ENCODE data around the gene ABCB9. TPM values are rescaled to one million over a fixed set of nuclear protein-coding genes. Genes with fewer than 3 reads are reported as not detected.

Gene ABCB9
- polyA plus RNA-seq, 1 donor from 2014 or later, result 19.7 TPM

GRCh38 chr12:122920687-122921086 lies 45.6 kb downstream of the ABCB9 start:
- Histone ChIP-seq H3F3A (ENCODE audit: insufficient read depth, low read length, poor library complexity, severe bottlenecking) (no peaks in the 10 kb centered on the region), H2AFZ (ENCODE audit: low read depth, low read length) (no peak overlapping the region), H3K9ac (ENCODE audit: low read length) (no peak overlapping the region), H3K9me2 (ENCODE audit: insufficient read depth, low read length) (no peaks in the 10 kb centered on the region), H3K36me3 (ENCODE audit: insufficient read depth, low read length) (no peaks in the 10 kb centered on the region), H3K27me3 (ENCODE audit: insufficient read depth, low read depth, low read length) (no peaks in the 10 kb centered on the region), H3K4me2 (ENCODE audit: low read length) (no peak overlapping the region), H3K9me3 (ENCODE audit: low read length) (no peaks in the 10 kb centered on the region), H3K79me2 (replicated peaks; ENCODE audit: insufficient read depth, low read length) (no peaks in the 10 kb centered on the region), H3K4me3 (ENCODE audit: low read length) (no peak overlapping the region), H4K20me1 (ENCODE audit: insufficient read depth) (no peaks in the 10 kb centered on the region), H3K27ac (ENCODE audit: low read length) (no peak overlapping the region)
- TF ChIP-seq REST (IDR thresholded peaks at IDR 0.05; ENCODE audit: borderline replicate concordance), result no peak
- TF ChIP-seq, protein P1, sequence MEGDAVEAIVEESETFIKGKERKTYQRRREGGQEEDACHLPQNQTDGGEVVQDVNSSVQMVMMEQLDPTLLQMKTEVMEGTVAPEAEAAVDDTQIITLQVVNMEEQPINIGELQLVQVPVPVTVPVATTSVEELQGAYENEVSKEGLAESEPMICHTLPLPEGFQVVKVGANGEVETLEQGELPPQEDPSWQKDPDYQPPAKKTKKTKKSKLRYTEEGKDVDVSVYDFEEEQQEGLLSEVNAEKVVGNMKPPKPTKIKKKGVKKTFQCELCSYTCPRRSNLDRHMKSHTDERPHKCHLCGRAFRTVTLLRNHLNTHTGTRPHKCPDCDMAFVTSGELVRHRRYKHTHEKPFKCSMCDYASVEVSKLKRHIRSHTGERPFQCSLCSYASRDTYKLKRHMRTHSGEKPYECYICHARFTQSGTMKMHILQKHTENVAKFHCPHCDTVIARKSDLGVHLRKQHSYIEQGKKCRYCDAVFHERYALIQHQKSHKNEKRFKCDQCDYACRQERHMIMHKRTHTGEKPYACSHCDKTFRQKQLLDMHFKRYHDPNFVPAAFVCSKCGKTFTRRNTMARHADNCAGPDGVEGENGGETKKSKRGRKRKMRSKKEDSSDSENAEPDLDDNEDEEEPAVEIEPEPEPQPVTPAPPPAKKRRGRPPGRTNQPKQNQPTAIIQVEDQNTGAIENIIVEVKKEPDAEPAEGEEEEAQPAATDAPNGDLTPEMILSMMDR (IDR thresholded peaks at IDR 0.05; ENCODE audit: poor library complexity, severe bottlenecking), result no peak
- TF ChIP-seq EZH2 (IDR thresholded peaks at IDR 0.05; ENCODE audit: borderline replicate concordance, insufficient read depth, low read length, poor library complexity, severe bottlenecking), result no peak
- no peak for TF ChIP-seq POLR2AphosphoS5 (IDR thresholded peaks at IDR 0.05)
- no peak for TF ChIP-seq TAF1 (IDR thresholded peaks at IDR 0.05; ENCODE audit: low read depth)
- no peak for TF ChIP-seq SMC3 (conservative IDR thresholded peaks at IDR 0.05; ENCODE audit: poor library complexity)
- TF ChIP-seq RAD21 (conservative IDR thresholded peaks at IDR 0.05), result no peak
- no peak for TF ChIP-seq MXI1 (conservative IDR thresholded peaks at IDR 0.05; ENCODE audit: poor library complexity, severe bottlenecking)
- no peak for TF ChIP-seq EP300 (conservative IDR thresholded peaks at IDR 0.05; ENCODE audit: poor library complexity, severe bottlenecking)

DNA sequence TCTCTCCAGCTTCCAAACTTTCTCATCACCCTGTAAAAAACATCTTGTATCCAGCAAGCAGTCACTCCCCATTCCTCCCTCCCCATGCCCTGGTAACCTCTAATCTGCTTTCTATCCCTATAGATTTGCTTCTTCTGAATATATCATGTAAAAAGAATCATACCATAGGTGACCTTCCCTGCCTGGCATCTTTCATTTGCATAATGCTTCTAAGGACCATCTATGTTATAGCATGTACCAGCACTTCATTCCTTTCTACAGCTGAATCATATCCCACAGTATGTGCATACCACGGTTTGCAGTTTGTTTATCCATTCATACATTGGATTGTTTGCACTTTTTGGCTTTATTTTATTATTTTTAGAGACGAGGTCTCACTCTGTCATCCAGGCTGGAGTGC lies 47.4 kb downstream of the ABCB9 start:
- Histone ChIP-seq H3K9me3 (ENCODE audit: low read length) (no peaks in the 10 kb centered on the region), H2AFZ (ENCODE audit: low read depth, low read length) (no peak overlapping the region), H3K4me3 (ENCODE audit: low read length) (no peak overlapping the region), H3K4me2 (ENCODE audit: low read length) (no peak overlapping the region), H3K36me3 (ENCODE audit: insufficient read depth, low read length) (no peaks in the 10 kb centered on the region), H3K9me2 (ENCODE audit: insufficient read depth, low read length) (no peaks in the 10 kb centered on the region), H4K20me1 (ENCODE audit: insufficient read depth) (no peaks in the 10 kb centered on the region), H3K79me2 (replicated peaks; ENCODE audit: insufficient read depth, low read length) (no peaks in the 10 kb centered on the region), H3K27ac (ENCODE audit: low read length) (no peak overlapping the region), H3K27me3 (ENCODE audit: insufficient read depth, low read depth, low read length) (no peaks in the 10 kb centered on the region), H3K9ac (ENCODE audit: low read length) (no peak overlapping the region), H3F3A (ENCODE audit: insufficient read depth, low read length, poor library complexity, severe bottlenecking) (no peaks in the 10 kb centered on the region)
- TF ChIP-seq SMC3 (conservative IDR thresholded peaks at IDR 0.05; ENCODE audit: poor library complexity) (no peak), REST (IDR thresholded peaks at IDR 0.05; ENCODE audit: borderline replicate concordance) (no peak), TAF1 (IDR thresholded peaks at IDR 0.05; ENCODE audit: low read depth) (no peak), EZH2 (IDR thresholded peaks at IDR 0.05; ENCODE audit: borderline replicate concordance, insufficient read depth, low read length, poor library complexity, severe bottlenecking) (no peak)
- TF ChIP-seq, protein P1 (IDR thresholded peaks at IDR 0.05; ENCODE audit: poor library complexity, severe bottlenecking), result no peak
